DMS 273 treated with DMSO at 0.1 percent for 48 hours (cell line): ENCODE measurements around the gene LUM.

Experiments used
- DNase-seq: peaks from one replicate; lab custom pipeline; 2025; lab: John Stamatoyannopoulos, UW

LUM gene

DNA sequence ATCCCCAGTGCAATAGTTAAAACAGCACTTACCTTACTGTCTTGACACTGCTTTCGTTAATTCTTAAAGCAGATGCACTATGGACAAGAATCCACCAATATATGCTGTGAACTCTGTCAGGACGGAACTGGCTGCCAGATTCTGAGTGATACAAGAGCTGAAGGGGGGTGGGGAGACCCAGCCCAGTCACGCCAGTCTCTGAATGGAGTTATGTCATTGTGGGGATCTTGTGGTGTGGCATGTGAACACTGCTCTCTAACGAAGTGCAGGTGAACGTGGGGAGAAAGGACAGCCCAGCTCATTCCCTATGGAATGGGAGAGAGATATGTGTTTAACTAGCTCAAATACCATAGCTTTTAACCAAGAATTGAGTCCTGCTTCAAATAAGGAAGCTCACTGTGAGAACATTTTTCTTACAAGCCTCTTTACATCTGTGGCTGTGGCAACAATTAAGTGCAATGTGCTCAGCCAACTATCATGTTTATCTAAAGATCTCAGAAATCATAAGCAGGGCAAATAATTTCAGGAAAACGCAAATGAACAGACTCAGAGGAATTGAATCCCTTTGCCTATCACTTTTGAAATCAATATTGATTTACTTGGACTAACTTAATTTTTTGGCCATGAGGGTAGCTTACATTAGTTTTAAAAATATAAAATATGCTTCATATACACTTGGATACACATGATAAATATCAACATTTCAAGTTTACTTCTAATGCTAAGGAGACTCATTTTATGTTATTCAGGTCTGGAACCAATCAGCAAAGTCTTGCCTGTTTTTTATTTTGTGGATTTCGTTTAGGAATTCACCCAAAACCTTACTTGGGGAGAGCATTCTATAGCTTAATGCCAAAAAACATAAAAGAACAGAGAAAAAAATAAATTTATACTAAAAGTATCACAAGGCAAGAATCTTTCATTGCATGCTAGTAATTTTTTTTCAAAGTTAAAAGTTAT, at the start of gene LUM:
TSS of gene LUM (minus strand) at position 129 of the 960 bp plus-strand sequence. CDS start 2,515 bp downstream, outside the sequence.
- no peak for DNase-seq

DNA sequence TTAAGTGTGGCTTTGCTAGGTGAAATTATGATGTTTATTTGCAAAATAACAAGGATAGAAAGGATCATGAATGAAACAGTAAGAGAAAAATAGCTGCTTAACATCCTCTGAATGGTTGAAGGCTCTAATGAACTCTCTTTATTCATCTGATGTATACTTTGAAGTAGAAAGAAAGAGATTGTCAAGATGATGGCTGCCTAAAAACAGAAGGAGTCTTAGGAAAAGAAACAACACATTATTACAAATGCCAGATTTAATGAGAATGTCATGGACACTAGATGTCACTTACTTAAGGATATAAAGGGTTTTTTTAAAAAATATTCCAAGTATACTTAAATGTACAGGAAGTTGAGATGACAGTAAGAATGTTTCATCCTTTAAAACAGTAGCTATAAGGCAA, 49.7 kb upstream of the LUM start:
- no peak for DNase-seq

GRCh38 chr12:91155990-91156389, 44.7 kb upstream of the LUM start:
- no peak for DNase-seq

GRCh38 chr12:91154131-91154530, 42.8 kb upstream of the LUM start:
- DNase-seq = no peak

- no peak for DNase-seq
Observed at GRCh38 chr12:91144053-91144452, 32.8 kb upstream of the LUM start.

- no peak for DNase-seq
Observed at GRCh38 chr12:91143206-91143605, 31.9 kb upstream of the LUM start.

DNA sequence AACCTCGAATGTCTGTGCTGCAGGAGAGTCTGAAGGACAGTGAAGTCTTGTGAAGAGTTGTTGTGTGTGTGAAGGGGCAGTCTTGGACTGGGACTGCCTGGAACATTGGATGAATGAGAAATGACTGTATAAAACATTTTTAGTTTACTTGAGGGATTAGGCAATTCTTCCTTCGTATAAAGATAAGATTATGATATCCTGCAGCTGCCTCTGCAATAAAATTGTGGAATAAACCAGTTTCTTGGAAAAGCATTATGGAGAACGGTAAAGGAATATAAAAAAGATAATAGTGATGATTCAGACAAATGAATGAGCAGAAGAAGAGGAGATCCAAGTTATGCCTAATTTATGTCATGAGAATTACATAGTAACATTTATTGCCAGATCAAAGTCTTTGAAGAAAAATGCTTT, 30.9 kb upstream of the LUM start:
- DNase-seq = no peak

DNA sequence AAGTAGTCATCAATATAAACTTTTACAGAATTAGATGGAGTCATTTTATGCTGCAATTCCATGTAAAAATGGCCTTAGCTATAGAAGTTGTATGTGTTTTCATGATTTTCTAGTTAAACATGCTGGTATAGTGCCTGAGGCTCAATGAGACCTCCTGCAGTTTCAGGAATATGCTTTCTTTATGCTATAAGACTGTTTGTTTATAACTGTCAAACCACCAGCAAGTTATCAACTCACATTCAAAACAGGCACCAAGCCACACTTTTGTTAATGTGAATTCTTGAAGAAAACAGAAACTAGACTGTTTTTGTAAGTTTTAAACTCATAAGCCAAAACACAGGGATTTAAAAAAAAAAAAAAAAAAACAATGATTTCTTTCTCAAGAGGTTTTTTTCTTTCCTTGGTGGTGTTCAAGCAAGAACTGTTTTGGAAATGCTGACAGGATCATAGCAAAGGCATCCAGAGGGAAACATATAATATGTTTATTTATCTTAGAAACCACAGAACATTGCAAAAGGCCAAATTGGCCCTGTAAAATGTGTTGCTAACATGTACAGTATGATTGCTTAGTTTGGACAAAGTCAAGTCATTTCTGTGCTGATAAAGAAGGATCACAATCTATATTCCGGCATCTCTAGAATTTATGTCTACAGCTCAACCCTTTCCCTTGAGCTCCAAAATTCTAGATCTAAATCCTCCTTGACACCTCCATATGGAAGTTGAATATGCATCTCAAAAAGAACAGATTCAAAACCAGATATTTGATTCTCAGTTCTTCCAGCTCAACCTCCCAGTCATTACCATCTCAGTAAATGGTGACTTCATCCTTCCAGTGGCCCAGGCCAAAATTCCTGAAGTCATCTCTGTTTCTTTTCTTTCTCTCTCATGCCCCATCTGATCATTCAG, 29.0 kb upstream of the LUM start:
- no peak for DNase-seq

GRCh38 chr12:91139286-91139685, 28.0 kb upstream of the LUM start:
- no peak for DNase-seq

- no peak for DNase-seq
Observed at GRCh38 chr12:91138337-91138920, 27.1 kb upstream of the LUM start.

DNA sequence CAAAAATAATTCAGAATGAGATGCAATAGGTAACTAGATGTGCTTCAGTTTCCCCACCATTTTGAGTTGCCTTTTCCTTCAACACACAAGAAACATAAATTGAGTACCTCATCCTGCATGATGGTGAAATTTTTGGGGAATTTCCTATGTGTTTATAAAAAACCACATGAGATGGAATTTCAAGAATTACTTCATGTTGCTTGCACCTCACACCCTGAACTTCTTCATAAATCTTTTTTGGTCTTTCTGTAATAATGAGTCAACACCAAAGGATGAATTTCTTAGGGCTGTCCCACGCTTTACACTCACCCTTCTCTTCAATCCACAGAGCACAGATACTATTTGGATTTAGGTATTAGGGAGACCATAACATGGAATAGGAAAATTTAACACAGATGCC, 22.6 kb upstream of the LUM start:
- no peak for DNase-seq

- no peak for DNase-seq
Observed at GRCh38 chr12:91129662-91130362, 18.5 kb upstream of the LUM start.

DNA sequence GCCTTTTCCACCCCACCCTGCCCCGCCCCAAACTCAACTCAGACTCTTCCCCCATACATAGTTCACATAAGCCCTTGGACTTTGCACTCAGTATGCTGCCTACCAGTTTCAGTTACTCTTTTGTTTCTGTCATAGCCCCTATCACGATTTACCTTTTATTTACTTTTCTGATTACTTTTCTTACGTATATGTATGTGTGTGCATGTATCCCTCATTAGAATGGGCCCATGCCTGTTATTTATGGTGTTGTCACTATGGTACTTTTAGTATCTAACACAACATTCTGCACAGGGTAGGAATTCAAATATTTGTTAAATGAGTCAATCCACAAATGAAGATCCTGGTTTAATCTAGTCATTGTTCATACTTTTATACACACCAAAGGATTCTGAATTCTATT, 16.5 kb upstream of the LUM start:
- no peak for DNase-seq

GRCh38 chr12:91127306-91127705, 16.0 kb upstream of the LUM start:
- DNase-seq = no peak

DNA sequence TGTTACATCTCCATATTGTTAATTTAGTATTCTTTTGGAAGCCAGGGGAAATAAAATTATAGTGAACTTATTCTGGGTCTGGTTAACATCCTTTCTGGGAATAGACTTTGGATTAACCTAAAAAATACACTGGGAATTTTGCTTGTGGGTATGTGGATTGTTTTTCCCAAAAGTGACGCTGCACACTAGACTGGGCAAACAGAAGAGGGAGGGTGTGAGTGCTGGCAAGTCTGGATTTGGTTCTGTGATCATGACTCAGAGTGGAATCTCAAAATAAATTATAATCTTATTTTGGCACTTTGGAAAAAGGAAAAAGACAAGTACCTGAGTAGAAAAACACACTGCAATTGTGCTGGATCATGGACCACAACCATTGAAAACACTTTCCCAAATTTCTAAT, 15.2 kb upstream of the LUM start:
- no peak for DNase-seq

GRCh38 chr12:91123236-91123916, 12.1 kb upstream of the LUM start:
- no peak for DNase-seq

DNA sequence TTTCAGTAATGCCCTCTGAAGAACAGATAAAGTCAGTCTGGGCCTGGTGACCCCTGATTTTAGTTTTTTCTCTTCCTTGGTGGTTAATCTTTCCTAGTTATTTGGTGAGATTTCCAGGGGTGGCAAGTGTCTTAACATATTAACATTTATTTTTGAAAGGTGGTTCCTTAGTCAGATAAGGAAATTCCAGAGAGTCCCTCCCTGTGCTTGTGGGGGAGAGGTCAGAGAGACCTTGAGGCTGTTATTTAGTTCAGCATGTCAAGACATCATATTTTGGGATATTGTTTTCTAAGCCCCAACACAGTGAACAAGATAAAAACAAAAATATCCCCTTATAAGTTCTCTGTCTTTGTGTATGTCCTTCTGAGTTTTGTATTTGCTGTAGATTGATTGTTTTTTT, 9.5 kb upstream of the LUM start:
- DNase-seq = no peak

GRCh38 chr12:91119089-91119488, 7.8 kb upstream of the LUM start:
- no peak for DNase-seq

- no peak for DNase-seq
Observed at GRCh38 chr12:91113621-91114020, 2.3 kb upstream of the LUM start.

DNA sequence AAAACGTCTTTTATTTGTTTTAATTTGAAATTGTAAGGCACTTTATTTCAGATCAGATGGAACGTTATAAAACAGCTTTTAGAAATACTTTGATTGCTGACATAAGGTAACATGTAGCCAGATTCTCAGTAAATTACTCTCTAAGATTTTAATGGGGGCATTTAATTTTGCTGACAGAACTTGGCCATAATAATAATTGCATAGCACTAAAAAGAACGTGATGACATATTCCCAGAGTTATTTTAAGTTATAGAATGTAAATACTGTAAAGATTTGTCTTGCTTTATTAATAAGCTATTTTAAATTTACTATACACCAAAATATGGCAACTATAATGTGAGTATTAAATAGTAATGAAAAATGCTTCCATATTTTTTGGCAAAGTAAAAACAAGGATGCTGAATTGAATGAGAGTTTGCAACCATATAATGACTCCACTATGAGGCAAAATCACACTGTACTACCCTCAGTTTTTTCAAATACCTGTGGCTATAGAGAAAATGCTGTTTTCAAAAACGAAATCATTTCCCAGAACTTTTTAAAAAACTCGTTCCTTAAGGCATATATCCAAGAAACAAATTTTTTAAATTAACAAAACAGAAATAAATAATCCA, 876 bp downstream of the LUM start:
- DNase-seq = no peak
